Left cardiac atrium (tissue), 4 donors: ENCODE results near the gene WWOX. TPM values are rescaled to one million over a fixed set of nuclear protein-coding genes. Genes with fewer than 3 reads are reported as not detected.

Experiments
- ATAC-seq, 2 donors: fragments of 200-7000 bp; cut with Tn5 transposase; one replicate each; pipeline ENCODE4 v1.9.1; 2020; ENCODE audit warnings: mild to moderate bottlenecking in 2 of 2, moderate library complexity in 2 of 2
- DNase-seq: peaks from one replicate; pipeline ENCODE4 v3.0.0-alpha.2; 2020
- intact Hi-C, 2 donors: fragments of 100-400 bp; cut with DNase I; formaldehyde crosslinking; loops; one replicate each; pipeline versions ENCODE4 v1.14.1 to v1.15.1; 2022 to 2023
- total RNA-seq, 2 donors: library from RNA; stranded (reverse); fragmentation: NEBNext Ultra II Directional; extraction: Animal tissue kit (Norgen Biotek cat#: 25700); gene quantifications; one replicate each; pipeline ENCODE4 v1.2.1, GENCODE V29; 2021
- donor health status: DM: no; HTN: yes; CAD: no.
- donor health status: DM: no; HTN: yes; CAD: no; lungs with severe emphysema.
- donor health status: DM: yes; HTN: yes; CAD: no.
- donor health status: Dilated cardiomyopathy.

Gene WWOX
- total RNA-seq, 2 donors from 2014 or later: 7.6 to 8.6 TPM

GRCh38 chr16:79162977-79163376 is 1063.5 kb downstream of the WWOX start:
- DNase-seq (no peak), ATAC-seq (no peak)
- intact Hi-C loops: no loop called here

- ATAC-seq: peak; percentile 27 to 50
- DNase-seq: no peak
- intact Hi-C loops: no loop called here
These were observed 1064.4 kb downstream of the WWOX start for GRCh38 chr16:79163691-79164387.

- ATAC-seq (no peak), DNase-seq (no peak)
- intact Hi-C loops: no loop called here
These were observed 1065.0 kb downstream of the WWOX start for GRCh38 chr16:79164388-79164995.

- DNase-seq: no peak
- intact Hi-C loops: no loop called here
- ATAC-seq: no peak
These were observed 1065.6 kb downstream of the WWOX start for GRCh38 chr16:79165079-79165478.

GRCh38 chr16:79165506-79165905 is 1066.1 kb downstream of the WWOX start:
- DNase-seq (no peak), ATAC-seq (no peak)
- intact Hi-C loops: no loop called here

GRCh38 chr16:79167893-79168292 is 1068.4 kb downstream of the WWOX start:
- DNase-seq (no peak), ATAC-seq (no peak)
- intact Hi-C loops: no loop called here

- no peak for DNase-seq
- no peak for ATAC-seq
- intact Hi-C loops: no loop called here
These were observed 1068.9 kb downstream of the WWOX start for GRCh38 chr16:79168321-79168720.

GRCh38 chr16:79169239-79169638 is 1069.8 kb downstream of the WWOX start:
- ATAC-seq (no peak), DNase-seq (no peak)
- intact Hi-C loops: no loop called here

GRCh38 chr16:79170555-79171246 is 1071.2 kb downstream of the WWOX start:
- DNase-seq (no peak), ATAC-seq (peak; percentile 57 to 90)
- intact Hi-C loops: no loop called here

- no peak for ATAC-seq
These were observed 1072.0 kb downstream of the WWOX start for GRCh38 chr16:79171504-79171903.

GRCh38 chr16:79171931-79172705 is 1072.7 kb downstream of the WWOX start:
- no peak for DNase-seq
- ATAC-seq: no peak
- intact Hi-C loops: no loop called here

More at GRCh38 chr16:79171504-79171903, 1072.0 kb downstream of the WWOX start:
- DNase-seq: no peak
- intact Hi-C loops: no loop called here

GRCh38 chr16:79172976-79173500 is 1073.6 kb downstream of the WWOX start:
- intact Hi-C loops: no loop called here
- ATAC-seq (no peak), DNase-seq (no peak)

- ATAC-seq (no peak), DNase-seq (no peak)
- intact Hi-C loops: no loop called here
These were observed 1074.5 kb downstream of the WWOX start for GRCh38 chr16:79173919-79174318.

GRCh38 chr16:79175286-79176057 is 1076.0 kb downstream of the WWOX start:
- intact Hi-C loops: no loop called here
- ATAC-seq: peak in 1 of 2 donors; percentile 13
- no peak for DNase-seq

GRCh38 chr16:79177018-79177417 is 1077.6 kb downstream of the WWOX start:
- ATAC-seq: peak; percentile 35 to 77
- intact Hi-C loops: no loop called here
- no peak for DNase-seq

GRCh38 chr16:79181419-79181818 is 1082.0 kb downstream of the WWOX start:
- ATAC-seq: no peak
- DNase-seq: no peak
- intact Hi-C loops: no loop called here

GRCh38 chr16:79182616-79183015 is 1083.2 kb downstream of the WWOX start:
- intact Hi-C loops: no loop called here
- DNase-seq: no peak
- ATAC-seq: no peak

GRCh38 chr16:79183571-79183970 is 1084.1 kb downstream of the WWOX start:
- DNase-seq: no peak
- intact Hi-C loops: no loop called here
- ATAC-seq: no peak
